ENCODE measurements around the gene GOLGA8N. TPM values are rescaled to one million over a fixed set of nuclear protein-coding genes. Genes with fewer than 3 reads are reported as not detected.

Gene GOLGA8N
- polyA plus RNA-seq, 1 donor (not counting 4 experiments of a cell fraction or from before 2014, with no cell fraction given), result 0.87 TPM

DNA sequence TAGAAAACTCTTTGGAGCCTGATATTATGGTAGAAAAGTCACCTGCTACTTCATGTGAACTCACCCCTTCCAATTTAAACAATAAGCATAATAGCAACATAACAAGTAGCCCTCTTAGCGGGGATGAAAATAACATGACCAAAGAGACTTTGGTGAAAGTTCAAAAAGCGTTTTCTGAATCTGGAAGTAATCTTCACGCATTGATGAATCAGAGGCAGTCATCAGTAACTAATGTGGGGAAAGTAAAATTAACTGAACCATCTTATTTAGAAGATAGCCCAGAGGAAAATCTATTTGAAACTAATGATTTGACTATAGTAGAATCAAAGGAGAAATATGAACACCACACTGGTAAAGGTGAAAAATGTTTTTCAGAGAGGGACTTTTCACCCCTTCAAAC is 43.2 kb downstream of the GOLGA8N start:
- dilution Hi-C loops (cut with MboI; ENCODE audit: extremely low pct_ligation_motif_present, low sequenced_read_pairs), result no loop called here
- Histone ChIP-seq H2AFZ (ENCODE audit: control insufficient read depth, low read length) (no peak overlapping the region), H4K20me1 (ENCODE audit: control insufficient read depth, extremely low read depth, insufficient read depth, low read length) (no peaks in the 10 kb centered on the region), H3K4me1 (ENCODE audit: control insufficient read depth, extremely low read depth, insufficient read depth, low read length) (no peaks in the 10 kb centered on the region), H3K9me1 (ENCODE audit: control insufficient read depth, extremely low read depth, insufficient read depth, low read length) (no peaks in the 10 kb centered on the region), H3K27ac (ENCODE audit: control insufficient read depth, insufficient read depth, low read length) (no peak overlapping the region), H3K9ac (ENCODE audit: control insufficient read depth, extremely low read depth, insufficient read depth, low read length) (no peak overlapping the region), H3K9me3 (ENCODE audit: control insufficient read depth, low read depth, low read length) (no peaks in the 10 kb centered on the region), H3K79me2 (ENCODE audit: control insufficient read depth, insufficient read depth, low read length) (no peaks in the 10 kb centered on the region), H3K27me3 (ENCODE audit: control insufficient read depth, extremely low read depth, insufficient read depth, low read length) (no peaks in the 10 kb centered on the region), H3K4me3 (ENCODE audit: control insufficient read depth in 2 of 3, extremely low read depth in 1 of 3, insufficient read depth in 2 of 3, low read depth in 1 of 3, low read length in 3 of 3) (no peak overlapping the region), H3K4me2 (ENCODE audit: control insufficient read depth, extremely low read depth, insufficient read depth, low read depth, low read length) (no peak overlapping the region), H3K36me3 (ENCODE audit: control insufficient read depth in 2 of 2, extremely low read depth in 1 of 2, insufficient read depth in 2 of 2, low read length in 2 of 2) (peaks cover 2 to 17% of the 10 kb centered on the region in 2 experiments)
- TF ChIP-seq, protein P1, sequence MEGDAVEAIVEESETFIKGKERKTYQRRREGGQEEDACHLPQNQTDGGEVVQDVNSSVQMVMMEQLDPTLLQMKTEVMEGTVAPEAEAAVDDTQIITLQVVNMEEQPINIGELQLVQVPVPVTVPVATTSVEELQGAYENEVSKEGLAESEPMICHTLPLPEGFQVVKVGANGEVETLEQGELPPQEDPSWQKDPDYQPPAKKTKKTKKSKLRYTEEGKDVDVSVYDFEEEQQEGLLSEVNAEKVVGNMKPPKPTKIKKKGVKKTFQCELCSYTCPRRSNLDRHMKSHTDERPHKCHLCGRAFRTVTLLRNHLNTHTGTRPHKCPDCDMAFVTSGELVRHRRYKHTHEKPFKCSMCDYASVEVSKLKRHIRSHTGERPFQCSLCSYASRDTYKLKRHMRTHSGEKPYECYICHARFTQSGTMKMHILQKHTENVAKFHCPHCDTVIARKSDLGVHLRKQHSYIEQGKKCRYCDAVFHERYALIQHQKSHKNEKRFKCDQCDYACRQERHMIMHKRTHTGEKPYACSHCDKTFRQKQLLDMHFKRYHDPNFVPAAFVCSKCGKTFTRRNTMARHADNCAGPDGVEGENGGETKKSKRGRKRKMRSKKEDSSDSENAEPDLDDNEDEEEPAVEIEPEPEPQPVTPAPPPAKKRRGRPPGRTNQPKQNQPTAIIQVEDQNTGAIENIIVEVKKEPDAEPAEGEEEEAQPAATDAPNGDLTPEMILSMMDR (optimal IDR thresholded peaks at IDR 0.05 in 1 of 3, IDR thresholded peaks at IDR 0.05 in 1 of 3, conservative IDR thresholded peaks at IDR 0.05 in 1 of 3; ENCODE audit: extremely low read depth in 1 of 3, insufficient read depth in 2 of 3, low read length in 3 of 3), result no peak
- TF ChIP-seq EZH2 (IDR thresholded peaks at IDR 0.05; ENCODE audit: low read length), result no peak
- no peak for DNase-seq (ENCODE audit: low read depth, low spot score)
- FAIRE-seq, result no peak

DNA sequence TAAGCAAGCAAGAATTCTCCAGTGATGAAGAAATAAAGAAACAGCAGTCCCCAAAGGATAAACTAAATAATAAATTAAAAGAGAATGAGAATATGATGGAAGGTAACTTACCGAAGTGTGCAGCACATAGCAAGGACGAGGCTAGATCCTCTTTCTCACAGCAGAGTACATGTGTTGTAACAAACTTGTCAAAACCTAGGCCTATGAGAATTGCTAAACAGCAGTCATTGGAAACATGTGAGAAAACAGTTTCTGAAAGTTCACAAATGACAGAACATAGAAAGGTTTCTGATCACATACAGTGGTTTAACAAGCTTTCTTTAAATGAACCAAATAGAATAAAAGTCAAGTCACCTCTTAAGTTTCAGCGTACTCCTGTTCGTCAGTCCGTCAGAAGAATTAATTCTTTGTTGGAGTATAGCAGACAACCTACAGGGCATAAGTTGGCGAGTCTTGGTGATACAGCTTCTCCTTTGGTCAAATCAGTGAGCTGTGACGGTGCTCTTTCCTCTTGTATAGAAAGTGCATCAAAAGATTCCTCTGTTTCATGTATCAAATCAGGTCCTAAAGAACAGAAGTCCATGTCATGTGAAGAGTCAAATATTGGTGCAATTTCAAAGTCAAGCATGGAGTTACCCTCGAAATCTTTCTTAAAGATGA is 43.8 kb downstream of the GOLGA8N start:
- H3K36me3 ChIP-seq (ENCODE audit: control insufficient read depth in 2 of 2, extremely low read depth in 1 of 2, insufficient read depth in 2 of 2, low read length in 2 of 2), result peaks cover 2 to 17% of the 10 kb centered on the region in 2 experiments
- H3K79me2 ChIP-seq (ENCODE audit: control insufficient read depth, insufficient read depth, low read length), result no peaks in the 10 kb centered on the region
- no peaks in the 10 kb centered on the region for H3K4me1 ChIP-seq (ENCODE audit: control insufficient read depth, extremely low read depth, insufficient read depth, low read length)
- no peak overlapping the region for H3K27ac ChIP-seq (ENCODE audit: control insufficient read depth, insufficient read depth, low read length)
- H3K9ac ChIP-seq (ENCODE audit: control insufficient read depth, extremely low read depth, insufficient read depth, low read length), result no peak overlapping the region
- H2AFZ ChIP-seq (ENCODE audit: control insufficient read depth, low read length), result no peak overlapping the region
- no peak overlapping the region for H3K4me3 ChIP-seq (ENCODE audit: control insufficient read depth in 2 of 3, extremely low read depth in 1 of 3, insufficient read depth in 2 of 3, low read depth in 1 of 3, low read length in 3 of 3)
- H3K9me3 ChIP-seq (ENCODE audit: control insufficient read depth, low read depth, low read length), result no peaks in the 10 kb centered on the region
- no peak for FAIRE-seq
- H3K9me1 ChIP-seq (ENCODE audit: control insufficient read depth, extremely low read depth, insufficient read depth, low read length), result no peaks in the 10 kb centered on the region
- TF ChIP-seq, protein P1 (optimal IDR thresholded peaks at IDR 0.05 in 1 of 3, IDR thresholded peaks at IDR 0.05 in 1 of 3, conservative IDR thresholded peaks at IDR 0.05 in 1 of 3; ENCODE audit: extremely low read depth in 1 of 3, insufficient read depth in 2 of 3, low read length in 3 of 3), result no peak
- TF ChIP-seq EZH2 (IDR thresholded peaks at IDR 0.05; ENCODE audit: low read length), result no peak
- H4K20me1 ChIP-seq (ENCODE audit: control insufficient read depth, extremely low read depth, insufficient read depth, low read length), result no peaks in the 10 kb centered on the region
- DNase-seq (ENCODE audit: low read depth, low spot score), result no peak
- no peak overlapping the region for H3K4me2 ChIP-seq (ENCODE audit: control insufficient read depth, extremely low read depth, insufficient read depth, low read depth, low read length)
- no peaks in the 10 kb centered on the region for H3K27me3 ChIP-seq (ENCODE audit: control insufficient read depth, extremely low read depth, insufficient read depth, low read length)
- dilution Hi-C loops (cut with MboI; ENCODE audit: extremely low pct_ligation_motif_present, low sequenced_read_pairs), result no loop called here
